ENCODE data around the gene GMDS.
"Not testable (repeated sequence)": the region's sequence is repeated elsewhere in the genome, so short reads cannot be mapped to it uniquely, and the experiment has no call there.

Gene GMDS

DNA sequence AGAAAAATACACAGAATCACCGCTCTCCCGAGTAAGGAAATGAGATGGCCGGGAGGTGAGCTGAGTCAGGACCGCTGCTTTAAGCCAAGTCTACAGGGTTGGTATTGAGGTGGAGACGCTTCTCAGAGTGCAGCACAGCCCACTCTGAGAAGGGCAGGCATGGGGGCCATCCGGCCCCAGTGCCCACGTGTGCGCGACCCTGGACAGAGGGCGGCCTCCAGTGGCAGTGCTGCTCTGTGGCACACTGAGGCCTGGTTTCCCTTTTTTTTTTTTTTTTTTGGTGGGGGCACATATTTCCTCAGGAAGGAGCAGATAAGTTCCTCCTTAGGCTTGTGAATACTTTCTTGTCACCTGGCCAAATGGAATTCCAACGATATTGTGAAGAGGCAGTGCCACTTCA lies 546.9 kb downstream of the GMDS start:
- DNase-seq (ENCODE audit: low read depth in 1 of 2, low spot score in 1 of 2), result no peak

GRCh38 chr6:1697688-1698351 lies 547.6 kb downstream of the GMDS start:
- no peak for DNase-seq (ENCODE audit: low read depth in 1 of 2, low spot score in 1 of 2)

GRCh38 chr6:1696463-1696850 lies 548.9 kb downstream of the GMDS start:
- no peak for DNase-seq (ENCODE audit: low read depth in 1 of 2, low spot score in 1 of 2)

DNA sequence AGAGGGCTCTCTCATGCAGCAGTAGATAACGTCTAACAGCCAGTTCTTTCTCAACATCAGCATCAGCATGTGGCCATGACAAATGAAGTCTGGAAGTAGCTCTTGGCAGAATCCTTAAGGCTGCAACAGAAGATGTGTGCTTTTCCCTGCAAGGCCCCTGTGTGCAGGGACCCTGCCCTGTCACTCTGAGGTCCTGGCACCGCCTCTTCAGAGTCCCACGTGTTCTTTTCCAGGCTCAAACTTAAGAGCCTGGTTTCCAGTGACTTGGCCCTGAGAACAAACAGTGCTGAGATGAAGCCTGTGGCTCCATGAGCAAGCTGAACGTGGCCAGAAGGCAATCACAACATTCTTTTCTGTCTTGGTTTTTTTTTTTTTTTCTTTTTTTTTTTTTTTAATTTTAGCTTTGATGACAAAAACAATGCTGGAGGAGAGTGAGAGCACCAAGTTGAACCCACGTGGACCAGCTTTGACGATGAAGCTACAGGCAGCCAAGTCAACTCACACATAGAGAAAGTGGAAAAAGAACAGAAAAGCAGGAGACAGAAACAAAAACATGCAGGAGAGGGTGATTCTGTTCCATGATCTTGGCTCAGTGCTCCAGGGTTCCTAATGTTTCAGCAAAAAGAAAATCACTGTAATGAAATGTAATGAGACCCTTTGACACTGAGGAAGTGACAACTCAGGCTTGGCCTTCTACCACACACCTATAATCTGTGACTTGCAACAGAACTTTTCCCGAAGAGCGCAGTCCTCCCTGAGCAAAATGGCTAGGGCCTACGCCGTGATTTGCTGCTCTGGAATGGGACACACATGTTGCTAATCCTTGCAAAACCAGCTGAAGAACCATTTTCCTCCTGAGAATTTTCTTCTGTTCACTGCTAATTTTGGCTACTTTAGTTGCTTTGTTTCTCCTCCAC lies 549.6 kb downstream of the GMDS start:
- DNase-seq (ENCODE audit: low read depth in 1 of 2, low spot score in 1 of 2), result no peak

DNA sequence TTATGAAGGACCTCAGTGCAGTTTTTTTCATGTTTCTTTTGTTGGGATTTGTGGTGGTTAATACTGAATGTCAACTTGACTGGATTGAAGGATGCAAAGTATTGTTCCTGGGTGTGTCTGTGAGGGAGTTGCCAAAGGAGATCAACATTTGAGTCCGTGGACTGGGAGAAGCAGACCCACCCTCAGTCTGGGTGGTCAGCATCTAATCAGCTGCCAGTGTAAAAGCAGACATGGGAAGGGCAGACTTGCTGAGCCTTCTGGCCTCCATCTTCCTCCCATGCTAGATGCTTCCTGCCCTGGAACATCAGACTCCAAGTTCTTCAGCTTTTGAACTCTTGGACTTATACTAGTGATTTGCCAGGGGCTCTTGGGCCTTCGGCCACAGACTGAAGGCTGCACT lies 553.6 kb downstream of the GMDS start:
- not testable (repeated sequence) for DNase-seq (ENCODE audit: low read depth in 1 of 2, low spot score in 1 of 2)

DNA sequence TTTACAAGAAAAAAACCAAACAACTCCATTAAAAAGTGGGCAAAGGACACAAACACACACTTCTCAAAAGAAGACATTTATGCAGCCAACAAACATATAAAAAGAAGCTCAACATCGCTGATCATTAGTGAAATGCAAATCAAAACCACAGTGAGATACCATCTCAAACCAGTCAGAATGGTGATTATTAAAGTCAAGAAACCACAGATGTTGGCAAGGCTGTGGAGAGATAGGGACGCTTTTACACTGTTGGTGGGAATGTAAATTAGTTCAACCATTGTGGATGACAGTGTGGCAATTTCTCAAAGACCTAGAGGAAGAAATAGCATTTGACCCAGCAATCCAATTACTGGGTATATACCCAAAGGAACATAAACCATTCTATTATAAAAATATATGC lies 554.7 kb downstream of the GMDS start:
- not testable (repeated sequence) for DNase-seq (ENCODE audit: low read depth in 1 of 2, low spot score in 1 of 2)

DNA sequence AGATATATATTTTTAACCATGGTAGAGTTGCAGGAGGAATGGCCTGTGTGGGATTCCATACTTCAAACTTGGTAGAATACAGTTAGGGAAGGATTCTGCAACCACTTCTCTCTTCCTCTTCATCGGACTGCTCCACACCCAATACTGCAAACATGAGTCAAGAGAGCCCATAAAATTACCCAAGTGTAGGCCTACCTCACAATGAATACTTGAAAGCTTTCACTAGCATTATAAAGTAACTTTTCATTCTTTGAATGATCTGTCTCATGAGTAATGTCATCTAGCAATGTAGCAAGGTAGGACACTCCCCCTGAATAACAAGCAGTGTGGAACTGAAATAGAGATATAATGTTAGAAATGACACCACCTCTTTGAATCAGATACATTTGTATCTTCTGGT lies 556.3 kb downstream of the GMDS start:
- no peak for DNase-seq (ENCODE audit: low read depth in 1 of 2, low spot score in 1 of 2)

DNA sequence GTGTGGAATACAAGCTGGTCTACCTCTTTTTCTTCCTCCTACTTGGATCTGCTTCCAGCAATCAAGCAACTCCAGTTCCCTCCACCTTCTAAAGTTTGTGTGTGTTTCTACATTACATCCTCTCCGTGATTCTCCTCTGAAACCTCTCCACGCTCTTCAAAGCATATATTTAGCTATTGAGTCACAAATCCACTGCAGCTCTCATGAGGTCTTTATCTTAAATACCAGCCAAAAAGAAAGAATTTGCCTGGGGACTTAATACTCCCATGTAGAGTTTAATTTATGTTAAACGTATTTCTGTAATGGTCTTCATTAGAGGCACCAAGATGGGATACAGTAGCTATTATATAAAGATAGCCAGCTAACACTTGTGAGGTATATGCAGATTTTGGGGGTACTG lies 557.0 kb downstream of the GMDS start:
- no peak for DNase-seq (ENCODE audit: low read depth in 1 of 2, low spot score in 1 of 2)

GRCh38 chr6:1687402-1687801 lies 558.0 kb downstream of the GMDS start:
- no peak for DNase-seq (ENCODE audit: low read depth in 1 of 2, low spot score in 1 of 2)

DNA sequence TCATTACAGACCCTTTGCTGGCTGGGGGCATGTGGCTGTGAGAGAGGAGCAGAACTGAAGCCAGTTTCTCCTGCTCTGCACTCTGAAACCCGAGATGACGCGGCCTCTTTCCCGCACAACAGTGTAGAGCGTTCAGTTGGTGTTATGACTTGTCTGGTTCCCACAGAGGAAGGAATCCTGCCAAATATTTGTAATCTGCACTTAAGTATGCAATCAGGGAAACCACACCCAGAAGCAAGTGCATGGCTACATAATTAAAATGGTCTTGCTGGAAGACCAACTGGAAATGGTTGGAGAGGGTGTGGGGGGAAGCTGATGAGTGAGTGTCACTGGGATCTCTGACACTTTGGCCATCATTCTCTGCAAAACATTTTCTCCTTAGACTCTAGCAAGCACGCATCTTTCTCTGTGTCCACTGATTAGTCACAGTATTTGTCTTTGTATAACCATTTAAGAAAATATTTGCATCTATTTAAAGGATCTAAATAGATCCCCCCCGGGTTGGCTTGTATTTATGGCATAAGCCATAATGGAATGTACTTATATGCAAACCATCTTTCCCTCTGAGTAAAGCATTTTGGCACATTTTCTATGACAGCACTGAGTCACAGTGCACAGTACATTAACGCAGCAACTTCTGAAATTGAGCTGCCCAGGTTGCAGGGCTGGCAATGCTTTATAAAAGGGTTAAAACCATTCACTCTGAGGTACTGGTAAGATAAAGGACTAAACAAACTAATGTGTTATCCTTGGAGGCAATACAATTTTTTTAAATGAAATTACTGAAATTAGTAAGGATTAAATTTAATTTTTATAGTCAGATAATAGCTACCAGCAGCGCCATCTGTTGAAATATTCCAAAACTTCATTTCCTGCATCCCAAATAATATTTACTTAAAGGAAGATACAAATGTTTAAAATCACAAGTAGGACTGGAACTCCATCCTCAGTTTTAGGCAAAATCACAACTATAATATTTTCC lies 559.0 kb downstream of the GMDS start:
- no peak for DNase-seq (ENCODE audit: low read depth in 1 of 2, low spot score in 1 of 2)

- no peak for DNase-seq (ENCODE audit: low read depth in 1 of 2, low spot score in 1 of 2)
These were observed 565.7 kb downstream of the GMDS start for GRCh38 chr6:1679688-1680068.

GRCh38 chr6:1679031-1679687 lies 566.2 kb downstream of the GMDS start:
- no peak for DNase-seq (ENCODE audit: low read depth in 1 of 2, low spot score in 1 of 2)

- DNase-seq (ENCODE audit: low read depth in 1 of 2, low spot score in 1 of 2), result no peak
These were observed 567.2 kb downstream of the GMDS start for GRCh38 chr6:1678201-1678600.

DNA sequence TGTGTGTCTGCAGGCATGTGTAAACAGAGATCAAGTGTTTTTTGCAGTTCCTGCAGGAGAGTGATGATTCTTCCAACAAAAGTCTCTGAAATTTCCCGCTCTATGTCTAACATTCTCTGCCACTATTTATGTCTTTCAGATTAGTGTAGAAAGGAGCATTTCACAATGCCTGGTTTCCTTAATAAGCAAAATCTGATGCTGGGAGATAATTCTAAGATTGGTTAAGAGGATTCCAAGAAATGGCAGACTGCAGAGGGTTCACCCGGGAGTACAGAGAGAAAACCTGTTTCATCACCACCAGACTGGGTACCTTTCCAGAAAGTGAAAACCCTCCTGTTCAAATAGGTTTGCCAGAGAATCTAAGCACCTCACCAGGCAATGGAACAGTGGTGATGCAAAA lies 573.0 kb downstream of the GMDS start:
- DNase-seq (ENCODE audit: low read depth in 1 of 2, low spot score in 1 of 2), result no peak

DNA sequence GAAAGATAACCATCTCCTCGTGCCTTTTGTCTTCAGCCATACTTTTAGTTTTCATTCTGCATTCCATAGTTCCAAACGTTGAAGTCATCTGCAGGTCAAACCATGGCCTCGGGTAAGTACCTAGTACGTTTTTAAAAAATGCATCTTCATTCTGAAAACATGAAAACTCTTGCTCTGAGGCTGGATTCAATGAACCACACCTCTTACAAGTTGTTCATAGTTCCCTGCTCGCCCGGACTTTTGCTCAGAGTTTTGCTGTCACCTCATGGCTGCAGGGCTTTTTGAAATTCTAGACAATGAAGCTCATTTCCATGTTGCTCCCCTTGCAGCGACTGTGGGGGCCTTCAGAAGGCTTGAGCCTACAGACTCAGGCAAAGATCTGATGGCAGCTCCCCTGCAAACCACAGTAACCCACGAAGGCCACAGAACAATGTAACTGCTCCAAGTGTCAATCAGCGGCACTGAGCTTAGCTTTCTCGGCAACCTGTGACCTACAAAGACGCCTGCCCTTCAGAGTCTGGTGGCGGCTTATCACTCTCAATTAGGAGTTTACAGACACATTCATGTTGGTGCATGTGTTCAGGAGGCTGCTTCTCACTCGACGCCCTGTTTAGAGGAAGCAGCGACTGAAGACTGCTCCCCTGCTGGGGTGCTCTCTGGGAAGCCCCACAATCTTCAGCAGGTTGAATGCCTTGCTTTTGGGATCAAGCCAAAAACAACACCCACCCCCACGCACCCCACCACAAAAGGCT lies 574.5 kb downstream of the GMDS start:
- no peak for DNase-seq (ENCODE audit: low read depth in 1 of 2, low spot score in 1 of 2)

DNA sequence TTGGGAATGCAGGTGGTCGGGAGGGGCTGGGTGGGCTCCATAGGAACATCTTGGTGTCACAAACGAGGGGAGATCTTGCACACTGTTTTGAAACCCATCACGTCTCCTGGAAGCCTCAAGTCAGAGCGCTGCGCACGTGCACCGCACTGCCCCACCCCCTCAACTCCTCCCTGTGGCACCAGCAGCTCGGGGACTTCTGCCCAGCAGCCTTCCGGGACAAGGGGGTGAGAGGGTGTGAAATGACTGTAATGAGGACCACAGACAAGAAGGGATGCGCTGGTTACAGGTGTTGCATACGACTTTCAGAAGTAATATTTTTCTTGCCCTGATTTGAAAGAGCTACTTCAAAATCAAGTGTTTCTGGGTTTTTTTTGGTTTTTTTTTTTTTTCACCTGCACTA lies 575.4 kb downstream of the GMDS start:
- DNase-seq (ENCODE audit: low read depth in 1 of 2, low spot score in 1 of 2), result no peak

DNA sequence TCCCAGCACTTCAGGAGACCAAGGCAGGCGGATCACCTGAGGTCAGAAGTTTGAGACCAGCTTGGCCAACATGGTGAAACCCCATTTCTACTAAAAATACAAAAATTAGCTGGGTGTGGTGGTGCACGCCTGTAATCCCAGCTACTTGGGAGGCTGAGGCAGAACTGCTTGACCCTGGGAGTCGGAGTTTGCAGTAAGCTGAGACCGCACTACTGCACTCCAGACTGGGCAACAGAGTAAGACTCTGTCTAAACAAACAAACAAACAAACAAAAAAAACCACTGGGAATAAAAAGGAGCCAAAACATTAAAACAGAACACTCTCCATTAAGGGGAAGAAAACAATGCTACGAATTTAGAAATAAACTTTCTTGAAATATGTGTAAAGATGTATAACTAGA lies 576.9 kb downstream of the GMDS start:
- not testable (repeated sequence) for DNase-seq (ENCODE audit: low read depth in 1 of 2, low spot score in 1 of 2)

DNA sequence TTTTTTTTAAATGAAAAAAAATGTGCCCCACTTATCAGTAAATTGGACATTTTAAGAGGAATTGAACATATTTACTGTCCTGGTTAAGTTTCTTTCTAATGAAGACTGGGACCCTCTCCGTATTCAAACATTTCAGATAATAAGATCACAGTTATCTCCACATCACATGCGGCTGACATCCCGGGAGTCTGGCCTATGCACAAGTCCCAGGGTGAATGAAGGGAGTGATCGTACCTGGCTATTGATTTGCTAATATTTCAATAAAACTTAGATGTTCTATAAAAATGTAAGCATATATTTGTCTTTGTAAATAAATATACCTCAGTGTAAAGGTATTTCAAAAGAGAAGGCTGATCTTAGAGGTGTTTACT lies 577.6 kb downstream of the GMDS start:
- DNase-seq (ENCODE audit: low read depth in 1 of 2, low spot score in 1 of 2), result no peak

GRCh38 chr6:1667012-1667804 lies 578.2 kb downstream of the GMDS start:
- DNase-seq (ENCODE audit: low read depth in 1 of 2, low spot score in 1 of 2), result no peak
